ENCODE results near the gene ZNF148.

DNA sequence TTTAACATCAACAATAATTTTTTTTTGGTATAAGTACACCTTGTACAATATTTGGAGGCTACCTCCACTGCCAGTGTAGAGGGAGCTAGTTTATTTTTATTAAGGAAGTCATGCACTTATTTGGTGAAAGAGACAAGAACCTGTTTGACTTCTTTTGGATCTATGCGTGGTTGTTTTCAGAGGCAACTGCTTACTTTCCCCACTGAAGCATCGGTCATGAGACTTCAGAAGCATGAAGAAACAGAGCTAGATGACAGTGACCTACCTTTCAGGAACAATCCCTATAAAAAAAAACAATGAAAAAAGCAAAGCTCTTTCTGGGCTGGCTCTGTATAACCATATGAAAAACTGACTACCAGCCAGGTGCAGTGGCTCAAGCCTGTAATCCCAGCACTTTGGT lies 20.0 kb upstream of the ZNF148 start:
- TF ChIP-seq, protein P1, sequence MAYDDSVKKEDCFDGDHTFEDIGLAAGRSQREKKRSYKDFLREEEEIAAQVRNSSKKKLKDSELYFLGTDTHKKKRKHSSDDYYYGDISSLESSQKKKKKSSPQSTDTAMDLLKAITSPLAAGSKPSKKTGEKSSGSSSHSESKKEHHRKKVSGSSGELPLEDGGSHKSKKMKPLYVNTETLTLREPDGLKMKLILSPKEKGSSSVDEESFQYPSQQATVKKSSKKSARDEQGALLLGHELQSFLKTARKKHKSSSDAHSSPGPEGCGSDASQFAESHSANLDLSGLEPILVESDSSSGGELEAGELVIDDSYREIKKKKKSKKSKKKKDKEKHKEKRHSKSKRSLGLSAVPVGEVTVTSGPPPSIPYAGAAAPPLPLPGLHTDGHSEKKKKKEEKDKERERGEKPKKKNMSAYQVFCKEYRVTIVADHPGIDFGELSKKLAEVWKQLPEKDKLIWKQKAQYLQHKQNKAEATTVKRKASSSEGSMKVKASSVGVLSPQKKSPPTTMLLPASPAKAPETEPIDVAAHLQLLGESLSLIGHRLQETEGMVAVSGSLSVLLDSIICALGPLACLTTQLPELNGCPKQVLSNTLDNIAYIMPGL (CRISPR knock-in tag; IDR thresholded peaks at IDR 0.05), result no peak
- TF ChIP-seq RELA (CRISPR knock-in tag; IDR thresholded peaks at IDR 0.05; ENCODE audit: borderline replicate concordance) (no peak), NFE2L1 (CRISPR knock-in tag; IDR thresholded peaks at IDR 0.05) (no peak), CREM (CRISPR knock-in tag; IDR thresholded peaks at IDR 0.05) (no peak), JUN (CRISPR knock-in tag; IDR thresholded peaks at IDR 0.05) (no peak)
